Liver (tissue), 9 donors: Measurements from ENCODE around the gene RIN1. TPM values are rescaled to one million over a fixed set of nuclear protein-coding genes. Genes with fewer than 3 reads are reported as not detected.

Source experiments
- DNase-seq: peaks from one replicate; pipeline ENCODE4 v3.0.0-alpha.2; 2017; ENCODE audit warnings: low spot score
- H3K27ac ChIP-seq, 2 donors: one replicate each; pipeline ENCODE4 v1.7.0; 2013; ENCODE audit warnings: inconsistent platforms in 2 of 2, low read length in 2 of 2, control low read depth in 1 of 2, low read depth in 1 of 2, mild to moderate bottlenecking in 1 of 2
- H3K27me3 ChIP-seq, 4 donors: one replicate each; pipeline versions ENCODE4 v1.6.1 to v1.7.0; 2013; ENCODE audit warnings: low read length in 3 of 4, inconsistent platforms in 1 of 4, mild to moderate bottlenecking in 1 of 4, moderate library complexity in 1 of 4; ENCODE audit not compliant: control insufficient read depth in 4 of 4, insufficient read depth in 4 of 4
- H3K36me3 ChIP-seq, 4 donors: one replicate each; pipeline versions ENCODE4 v1.6.1 to v1.7.0; 2013; ENCODE audit warnings: low read length in 3 of 4, mild to moderate bottlenecking in 3 of 4, low read depth in 1 of 4, moderate library complexity in 1 of 4; ENCODE audit not compliant: control insufficient read depth in 4 of 4, insufficient read depth in 3 of 4
- H3K4me1 ChIP-seq, 4 donors: one replicate each; pipeline versions ENCODE4 v1.6.1 to v1.7.0; 2013; ENCODE audit warnings: low read length in 3 of 4, mild to moderate bottlenecking in 3 of 4, moderate library complexity in 1 of 4; ENCODE audit not compliant: control insufficient read depth in 4 of 4, insufficient read depth in 4 of 4
- H3K4me3 ChIP-seq, 3 donors: one replicate each; pipeline versions ENCODE4 v1.6.1 to v1.7.0; 2013; ENCODE audit warnings: low read length in 3 of 3, control low read depth in 1 of 3, low read depth in 1 of 3, mild to moderate bottlenecking in 1 of 3
- H3K9ac ChIP-seq, 2 donors: one replicate each; pipeline ENCODE4 v1.7.0; 2013; ENCODE audit warnings: low read length in 2 of 2, mild to moderate bottlenecking in 2 of 2, moderate library complexity in 2 of 2, control low read depth in 1 of 2, low read depth in 1 of 2
- H3K9me3 ChIP-seq, 4 donors: one replicate each; pipeline versions ENCODE4 v1.6.1 to v1.7.0; 2013; ENCODE audit warnings: low read length in 3 of 4; ENCODE audit not compliant: control insufficient read depth in 4 of 4
- CTCF ChIP-seq: fragments of 150-350 bp; IDR thresholded peaks from 2 replicates; pipeline ENCODE4 v1.5.1; 2017; ENCODE audit warnings: improper control_type of control experiment, low read depth, low read length; ENCODE audit not compliant: missing input control
- EGR1 ChIP-seq, 2 donors: IDR thresholded peaks; 2 replicates each; pipeline ENCODE4 v1.6.1; 2016 to 2018; ENCODE audit warnings: antibody characterized with exemption in 2 of 2, low read depth in 2 of 2
- FOXA1 ChIP-seq: IDR thresholded peaks from 2 replicates; pipeline ENCODE4 v1.6.1; 2016; ENCODE audit warnings: antibody characterized with exemption
- FOXA2 ChIP-seq: IDR thresholded peaks from 2 replicates; pipeline ENCODE4 v1.6.1; 2016; ENCODE audit warnings: antibody characterized with exemption
- GABPA ChIP-seq, 2 donors: IDR thresholded peaks in 1 of 2; conservative IDR thresholded peaks in 1 of 2; 2 replicates each; pipeline ENCODE4 v1.6.1; 2016; ENCODE audit warnings: antibody characterized with exemption in 2 of 2, mild to moderate bottlenecking in 1 of 2, moderate library complexity in 1 of 2
- HNF4A ChIP-seq, 2 donors: conservative IDR thresholded peaks; 2 replicates each; pipeline ENCODE4 v1.6.1; 2016; ENCODE audit warnings: antibody characterized with exemption in 2 of 2, mild to moderate bottlenecking in 2 of 2
- HNF4G ChIP-seq: IDR thresholded peaks from 2 replicates; pipeline ENCODE4 v1.6.1; 2016; ENCODE audit warnings: antibody characterized with exemption
- JUND ChIP-seq, 2 donors: IDR thresholded peaks; 2 replicates each; pipeline ENCODE4 v1.6.1; 2016; ENCODE audit warnings: antibody characterized with exemption in 2 of 2
- NR2F2 ChIP-seq: IDR thresholded peaks from 2 replicates; pipeline ENCODE4 v1.6.1; 2016; ENCODE audit warnings: antibody characterized with exemption
- RAD21 ChIP-seq, 2 donors: IDR thresholded peaks; 2 replicates each; pipeline ENCODE4 v1.6.1; 2016; ENCODE audit warnings: antibody characterized with exemption in 2 of 2, mild to moderate bottlenecking in 2 of 2
- RXRA ChIP-seq, 2 donors: IDR thresholded peaks; 2 replicates each; pipeline ENCODE4 v1.6.1; 2017 to 2018; ENCODE audit warnings: antibody characterized with exemption in 2 of 2, mild to moderate bottlenecking in 1 of 2
- SP1 ChIP-seq: IDR thresholded peaks from 2 replicates; pipeline ENCODE4 v1.6.1; 2018; ENCODE audit warnings: antibody characterized with exemption, mild to moderate bottlenecking
- TAF1 ChIP-seq: conservative IDR thresholded peaks from 2 replicates; pipeline ENCODE4 v1.6.1; 2016; ENCODE audit warnings: antibody characterized with exemption, mild to moderate bottlenecking
- YY1 ChIP-seq: IDR thresholded peaks from 2 replicates; pipeline ENCODE4 v1.6.1; 2016; ENCODE audit warnings: antibody characterized with exemption, mild to moderate bottlenecking
- ZBTB33 ChIP-seq: IDR thresholded peaks from 2 replicates; pipeline ENCODE4 v1.6.1; 2016; ENCODE audit warnings: antibody characterized with exemption
- WGBS: extraction: QIAGEN DNeasy Blood & Tissue Kit; methylation state at CpG from one replicate; pipeline ENCODE4 v1.1.7; 2013; 5-methylcytosine and 5-hydroxymethylcytosine counted together
- polyA plus RNA-seq, 2 donors: library from polyadenylated mRNA; stranded (reverse) in 1 of 2; unstranded in 1 of 2; fragments of 200-250 nt in 1 of 2; fragments of >200 nt in 1 of 2; fragmentation: Nextera tagmentation in 1 of 2; extraction: Ambion mirVana in 1 of 2; gene quantifications; one replicate each; pipeline versions ENCODE4 v1.2.1 to v1.2.3, GENCODE V29; 2013 to 2015
- total RNA-seq, 2 donors: library from RNA; depleted of rRNA; stranded (reverse); fragments of >200 nt; gene quantifications; one replicate each; pipeline ENCODE4 v1.2.3, GENCODE V29; 2014
- TF ChIP-seq, protein P1 (sequence below): IDR thresholded peaks from 2 replicates; pipeline ENCODE4 v1.6.1; 2016; ENCODE audit warnings: antibody characterized with exemption, mild to moderate bottlenecking
- TF ChIP-seq, protein P2 (sequence below): IDR thresholded peaks from 2 replicates; pipeline ENCODE4 v1.6.1; 2016; ENCODE audit warnings: antibody characterized with exemption
- TF ChIP-seq, protein P3 (sequence below): IDR thresholded peaks from 2 replicates; pipeline ENCODE4 v1.6.1; 2016; ENCODE audit warnings: antibody characterized with exemption
- donor health status: healthy.
- donor health status: healthy.
- donor health status: healthy.
- donor health status: healthy.
- donor health status: healthy.

Gene RIN1
- total and polyA plus RNA-seq, 4 donors, result 0.11 to 1.1 (median 0.53) TPM

DNA sequence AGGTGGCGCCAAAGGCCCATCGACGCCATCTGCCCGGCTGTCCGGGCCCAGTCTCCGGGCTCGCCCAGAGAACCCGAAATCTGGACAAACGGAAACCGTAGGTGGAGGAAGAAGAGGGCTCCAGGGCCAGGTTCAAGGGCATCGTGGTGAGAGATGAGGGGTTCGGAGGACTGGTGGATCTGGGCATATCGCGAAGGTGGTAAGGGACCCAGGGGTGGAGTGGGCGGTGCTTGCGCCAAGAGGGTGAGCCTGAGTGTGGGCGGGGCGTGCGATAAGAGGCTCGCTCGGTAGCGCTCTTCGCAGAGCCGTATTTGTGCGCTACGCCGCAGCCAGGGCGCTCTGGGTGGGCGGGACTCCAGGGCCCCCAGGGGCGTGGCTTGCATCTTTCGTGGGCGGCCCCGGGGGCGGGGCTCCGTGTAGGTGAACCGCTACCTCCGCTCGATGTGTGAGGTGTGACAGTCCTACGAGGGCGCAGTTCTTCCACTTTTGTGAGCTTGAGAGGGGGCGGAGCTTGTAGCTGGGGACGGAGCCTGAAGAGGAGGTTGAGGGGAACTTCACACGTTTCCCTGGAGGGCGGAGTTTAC, 24.2 kb downstream of the RIN1 start:
- Histone ChIP-seq H3K4me1 (peaks cover 0 to 12% (median 5%) of the 10 kb centered on the region in 4 donors), H3K27ac (peak overlapping the region; percentile 79 to 86), H3K4me3 (peak overlapping the region; percentile 44 to 63 (median 57)), H3K36me3 (no peaks in the 10 kb centered on the region), H3K27me3 (no peaks in the 10 kb centered on the region), H3K9me3 (no peaks in the 10 kb centered on the region), H3K9ac (peak overlapping the region in 1 of 2 donors; percentile 26)
- DNase-seq, result peak; percentile 93
- TF ChIP-seq GABPA (IDR thresholded peaks at IDR 0.05 in 1 of 2, conservative IDR thresholded peaks at IDR 0.05 in 1 of 2) (no peak), YY1 (peak; percentile 56), TAF1 (peak; percentile 26), SP1 (peak; percentile 77), RXRA (IDR thresholded peaks at IDR 0.05) (no peak), FOXA2 (no peak), EGR1 (IDR thresholded peaks at IDR 0.05; ENCODE audit: low read depth in 2 of 2) (no peak), NR2F2 (no peak), JUND (IDR thresholded peaks at IDR 0.05) (no peak), RAD21 (IDR thresholded peaks at IDR 0.05) (peak; percentile 96 to 97), HNF4G (no peak), CTCF (peak; percentile 95), ZBTB33 (no peak), HNF4A (conservative IDR thresholded peaks at IDR 0.05) (no peak), FOXA1 (no peak)
- TF ChIP-seq, protein P1, sequence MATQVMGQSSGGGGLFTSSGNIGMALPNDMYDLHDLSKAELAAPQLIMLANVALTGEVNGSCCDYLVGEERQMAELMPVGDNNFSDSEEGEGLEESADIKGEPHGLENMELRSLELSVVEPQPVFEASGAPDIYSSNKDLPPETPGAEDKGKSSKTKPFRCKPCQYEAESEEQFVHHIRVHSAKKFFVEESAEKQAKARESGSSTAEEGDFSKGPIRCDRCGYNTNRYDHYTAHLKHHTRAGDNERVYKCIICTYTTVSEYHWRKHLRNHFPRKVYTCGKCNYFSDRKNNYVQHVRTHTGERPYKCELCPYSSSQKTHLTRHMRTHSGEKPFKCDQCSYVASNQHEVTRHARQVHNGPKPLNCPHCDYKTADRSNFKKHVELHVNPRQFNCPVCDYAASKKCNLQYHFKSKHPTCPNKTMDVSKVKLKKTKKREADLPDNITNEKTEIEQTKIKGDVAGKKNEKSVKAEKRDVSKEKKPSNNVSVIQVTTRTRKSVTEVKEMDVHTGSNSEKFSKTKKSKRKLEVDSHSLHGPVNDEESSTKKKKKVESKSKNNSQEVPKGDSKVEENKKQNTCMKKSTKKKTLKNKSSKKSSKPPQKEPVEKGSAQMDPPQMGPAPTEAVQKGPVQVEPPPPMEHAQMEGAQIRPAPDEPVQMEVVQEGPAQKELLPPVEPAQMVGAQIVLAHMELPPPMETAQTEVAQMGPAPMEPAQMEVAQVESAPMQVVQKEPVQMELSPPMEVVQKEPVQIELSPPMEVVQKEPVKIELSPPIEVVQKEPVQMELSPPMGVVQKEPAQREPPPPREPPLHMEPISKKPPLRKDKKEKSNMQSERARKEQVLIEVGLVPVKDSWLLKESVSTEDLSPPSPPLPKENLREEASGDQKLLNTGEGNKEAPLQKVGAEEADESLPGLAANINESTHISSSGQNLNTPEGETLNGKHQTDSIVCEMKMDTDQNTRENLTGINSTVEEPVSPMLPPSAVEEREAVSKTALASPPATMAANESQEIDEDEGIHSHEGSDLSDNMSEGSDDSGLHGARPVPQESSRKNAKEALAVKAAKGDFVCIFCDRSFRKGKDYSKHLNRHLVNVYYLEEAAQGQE, result peak; percentile 64
- TF ChIP-seq, protein P2, sequence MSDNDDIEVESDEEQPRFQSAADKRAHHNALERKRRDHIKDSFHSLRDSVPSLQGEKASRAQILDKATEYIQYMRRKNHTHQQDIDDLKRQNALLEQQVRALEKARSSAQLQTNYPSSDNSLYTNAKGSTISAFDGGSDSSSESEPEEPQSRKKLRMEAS, result peak; percentile 50
- TF ChIP-seq, protein P3, sequence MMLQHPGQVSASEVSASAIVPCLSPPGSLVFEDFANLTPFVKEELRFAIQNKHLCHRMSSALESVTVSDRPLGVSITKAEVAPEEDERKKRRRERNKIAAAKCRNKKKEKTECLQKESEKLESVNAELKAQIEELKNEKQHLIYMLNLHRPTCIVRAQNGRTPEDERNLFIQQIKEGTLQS, result no peak
- under 1% methylated on average over 44 of the region's 44 CpGs for WGBS
